GM19324 (cell line): ENCODE results near the gene CCDC85C.

Experiments
- ATAC-seq: cut with Tn5 transposase; IDR thresholded peaks from one replicate; pipeline ENCODE4 v1.9.1; 2021; ENCODE audit warnings: mild to moderate bottlenecking, moderate library complexity; ENCODE audit not compliant: unreplicated experiment, low FRiP score

The CCDC85C gene

GRCh38 chr14:99609245-99610170 lies 5.5 kb upstream of the CCDC85C start:
- no peak for ATAC-seq

- no peak for ATAC-seq
Observed at GRCh38 chr14:99608591-99608990, 4.6 kb upstream of the CCDC85C start.

- no peak for ATAC-seq
Observed at GRCh38 chr14:99606359-99606758, 2.4 kb upstream of the CCDC85C start.

- peak; percentile 12 for ATAC-seq
Observed at GRCh38 chr14:99605299-99605961, 1.4 kb upstream of the CCDC85C start.

- ATAC-seq = peak; percentile 11
Observed at GRCh38 chr14:99604766-99605298, 825 bp upstream of the CCDC85C start.

- ATAC-seq = peak; percentile 93
Observed at GRCh38 chr14:99604278-99604765, 315 bp upstream of the CCDC85C start.

GRCh38 chr14:99602788-99603415 lies 1.1 kb downstream of the CCDC85C start:
- ATAC-seq = no peak

GRCh38 chr14:99602054-99602787 lies 1.8 kb downstream of the CCDC85C start:
- ATAC-seq = no peak

GRCh38 chr14:99601361-99601831 lies 2.6 kb downstream of the CCDC85C start:
- no peak for ATAC-seq

GRCh38 chr14:99600232-99600888 lies 3.6 kb downstream of the CCDC85C start:
- ATAC-seq = no peak

GRCh38 chr14:99599393-99599792 lies 4.6 kb downstream of the CCDC85C start:
- ATAC-seq = no peak

- no peak for ATAC-seq
Observed at GRCh38 chr14:99598774-99599173, 5.2 kb downstream of the CCDC85C start.

- no peak for ATAC-seq
Observed at GRCh38 chr14:99597911-99598600, 6.0 kb downstream of the CCDC85C start.

GRCh38 chr14:99596772-99597171 lies 7.2 kb downstream of the CCDC85C start:
- ATAC-seq = no peak

GRCh38 chr14:99596071-99596627 lies 7.9 kb downstream of the CCDC85C start:
- no peak for ATAC-seq

GRCh38 chr14:99595524-99595923 lies 8.5 kb downstream of the CCDC85C start:
- no peak for ATAC-seq

GRCh38 chr14:99595034-99595433 lies 9.0 kb downstream of the CCDC85C start:
- peak; percentile 80 for ATAC-seq

- no peak for ATAC-seq
Observed at GRCh38 chr14:99593971-99594841, 9.8 kb downstream of the CCDC85C start.
